ENCODE measurements around the gene ADAM33.
A peak's percentile ranks its signal among the peaks of the same experiment; 100 is the strongest.

ADAM33 gene, protein sequence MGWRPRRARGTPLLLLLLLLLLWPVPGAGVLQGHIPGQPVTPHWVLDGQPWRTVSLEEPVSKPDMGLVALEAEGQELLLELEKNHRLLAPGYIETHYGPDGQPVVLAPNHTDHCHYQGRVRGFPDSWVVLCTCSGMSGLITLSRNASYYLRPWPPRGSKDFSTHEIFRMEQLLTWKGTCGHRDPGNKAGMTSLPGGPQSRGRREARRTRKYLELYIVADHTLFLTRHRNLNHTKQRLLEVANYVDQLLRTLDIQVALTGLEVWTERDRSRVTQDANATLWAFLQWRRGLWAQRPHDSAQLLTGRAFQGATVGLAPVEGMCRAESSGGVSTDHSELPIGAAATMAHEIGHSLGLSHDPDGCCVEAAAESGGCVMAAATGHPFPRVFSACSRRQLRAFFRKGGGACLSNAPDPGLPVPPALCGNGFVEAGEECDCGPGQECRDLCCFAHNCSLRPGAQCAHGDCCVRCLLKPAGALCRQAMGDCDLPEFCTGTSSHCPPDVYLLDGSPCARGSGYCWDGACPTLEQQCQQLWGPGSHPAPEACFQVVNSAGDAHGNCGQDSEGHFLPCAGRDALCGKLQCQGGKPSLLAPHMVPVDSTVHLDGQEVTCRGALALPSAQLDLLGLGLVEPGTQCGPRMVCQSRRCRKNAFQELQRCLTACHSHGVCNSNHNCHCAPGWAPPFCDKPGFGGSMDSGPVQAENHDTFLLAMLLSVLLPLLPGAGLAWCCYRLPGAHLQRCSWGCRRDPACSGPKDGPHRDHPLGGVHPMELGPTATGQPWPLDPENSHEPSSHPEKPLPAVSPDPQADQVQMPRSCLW

DNA sequence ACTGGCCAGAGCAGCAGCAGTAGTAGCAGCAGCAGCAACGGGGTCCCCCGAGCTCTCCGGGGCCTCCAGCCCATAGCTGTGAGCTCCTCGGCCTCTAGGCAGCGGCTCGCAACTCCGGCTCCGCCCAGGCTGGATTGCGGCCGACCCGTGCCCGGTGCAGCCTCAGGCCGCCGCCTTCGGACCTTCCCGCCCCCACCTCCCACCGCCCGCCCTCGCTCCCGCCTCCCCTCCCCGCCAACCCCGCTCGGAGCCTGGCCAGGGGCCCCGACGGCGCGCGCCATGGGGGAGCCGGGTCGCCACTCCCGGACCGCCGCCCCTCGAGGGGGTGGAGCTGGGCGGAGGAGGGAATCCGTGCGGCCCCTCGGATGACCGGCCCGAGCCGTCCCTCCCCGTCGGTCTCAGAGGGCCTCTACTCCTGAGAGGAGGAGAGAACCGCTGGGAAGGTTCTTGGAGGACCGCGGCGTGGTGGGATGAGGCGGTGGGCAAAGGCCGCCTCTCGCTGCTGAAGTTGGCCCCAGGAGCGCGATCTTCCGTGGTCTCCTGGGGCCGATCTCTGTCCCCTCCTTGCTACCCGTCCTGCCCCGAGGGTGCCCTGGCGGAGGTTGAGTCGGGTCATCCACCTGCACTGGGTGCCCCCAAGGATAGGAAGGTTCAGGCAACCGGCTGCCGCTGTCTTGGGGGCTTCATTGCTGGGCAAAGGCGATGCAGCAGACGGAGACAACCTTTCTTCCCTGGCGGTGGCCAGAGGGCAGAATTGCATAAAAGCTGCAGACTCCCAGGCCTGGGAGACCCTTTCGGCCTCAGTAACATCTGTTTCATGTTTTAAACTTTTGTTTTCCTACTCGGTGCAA, at the start of gene ADAM33:
Gene ADAM33 (minus strand): TSS at position 80 of the 851 bp plus-strand sequence. CDS start 6 bp downstream, at position 74.
- no peak for DNase-seq (ENCODE audit: low read depth in 2 of 2)

DNA sequence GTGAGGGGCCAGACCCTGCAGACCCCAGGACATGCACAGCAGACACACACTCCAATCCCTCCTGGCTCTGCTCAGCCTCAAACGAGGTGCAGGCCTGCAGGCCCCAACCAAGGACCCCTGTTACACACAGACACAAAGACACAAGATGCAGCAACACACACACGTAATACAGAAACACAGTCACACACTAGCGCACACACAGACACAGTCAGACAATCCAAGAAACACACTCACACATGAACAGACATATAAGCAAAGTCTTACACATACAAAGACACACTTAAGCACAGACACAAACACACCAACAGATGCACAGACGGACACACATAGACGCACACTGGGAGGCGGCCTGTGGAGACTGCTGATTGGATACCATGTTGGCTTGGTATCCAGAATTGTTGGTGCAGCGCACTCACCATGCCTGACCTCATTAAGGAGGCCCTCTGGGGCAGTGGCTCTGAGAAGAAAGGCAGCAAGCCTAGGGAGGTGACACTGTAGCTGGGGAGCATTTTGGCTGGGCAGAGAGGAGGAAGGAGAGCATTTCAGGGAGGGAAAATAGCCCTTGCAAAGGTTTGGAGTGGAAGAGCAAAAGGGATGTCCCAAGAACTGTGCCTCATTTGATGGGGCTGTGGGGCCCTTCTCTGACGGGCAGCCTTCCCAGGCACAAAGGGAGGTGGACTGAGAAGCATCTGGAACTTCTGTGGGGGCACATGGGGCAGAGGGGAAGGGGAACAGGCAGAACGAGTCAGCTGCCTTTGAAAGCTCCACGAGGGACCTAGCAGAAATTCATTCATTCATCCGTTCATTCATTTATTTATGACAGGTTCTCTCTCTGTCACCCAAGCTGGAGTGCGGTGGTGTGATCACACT, 49.2 kb upstream of the ADAM33 start:
- no peak for DNase-seq (ENCODE audit: low read depth in 2 of 2)

DNA sequence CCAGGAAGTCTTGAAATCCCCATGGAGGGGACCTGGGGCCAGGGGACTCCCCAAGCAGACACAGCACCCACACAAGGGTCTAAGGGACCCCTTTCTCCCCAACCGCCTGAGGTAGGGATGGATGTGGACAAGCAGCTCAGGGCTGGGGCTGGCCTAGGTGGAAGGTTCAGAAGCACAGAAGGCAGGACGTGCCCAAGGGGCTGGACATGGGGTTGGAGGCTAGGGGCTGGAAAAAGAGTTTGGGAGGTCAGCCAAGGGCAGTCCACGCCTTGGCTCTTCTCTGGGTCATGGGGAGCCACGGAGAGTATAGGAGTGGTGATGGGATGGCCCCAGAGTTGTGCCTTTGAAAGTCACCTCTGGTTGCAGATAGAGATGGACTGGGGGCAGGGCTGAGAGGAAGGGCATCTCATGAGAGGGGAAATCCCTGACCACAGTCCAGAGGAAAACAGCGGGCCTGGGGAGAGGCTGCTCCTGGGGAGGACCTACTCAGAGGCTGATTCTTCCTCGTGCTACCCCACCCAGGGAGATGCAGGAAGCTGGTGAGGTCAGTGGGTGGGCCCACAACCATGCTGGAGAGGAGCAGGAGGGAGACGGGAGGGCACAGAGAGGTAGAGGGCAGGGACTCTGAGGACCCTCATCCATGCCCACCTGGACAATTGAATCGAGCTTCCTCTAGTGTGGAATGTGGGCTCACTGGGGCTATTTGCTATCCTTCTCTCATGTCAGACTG, 48.2 kb upstream of the ADAM33 start:
- DNase-seq (ENCODE audit: low read depth in 2 of 2) = no peak

DNA sequence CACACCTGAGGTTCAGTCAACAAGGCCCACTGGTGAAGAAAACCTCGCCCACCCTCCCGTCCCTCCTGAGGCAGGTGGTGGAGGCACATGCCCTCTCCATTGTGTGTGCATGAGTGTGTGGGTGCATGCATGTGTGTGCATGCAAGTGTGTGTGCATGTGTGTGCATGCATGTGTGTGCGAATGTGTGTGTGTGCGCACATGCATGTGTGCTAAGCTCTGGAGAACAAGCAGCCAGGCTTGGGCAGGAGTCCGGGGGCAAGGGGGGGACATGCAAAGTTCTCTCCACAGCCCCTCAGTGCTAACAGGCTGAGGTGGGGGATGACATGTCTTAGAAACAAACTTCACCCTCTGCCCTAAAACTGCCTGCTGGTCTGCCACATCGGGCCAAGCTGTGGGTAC, 47.6 kb upstream of the ADAM33 start:
- DNase-seq (ENCODE audit: low read depth in 2 of 2) = no peak

DNA sequence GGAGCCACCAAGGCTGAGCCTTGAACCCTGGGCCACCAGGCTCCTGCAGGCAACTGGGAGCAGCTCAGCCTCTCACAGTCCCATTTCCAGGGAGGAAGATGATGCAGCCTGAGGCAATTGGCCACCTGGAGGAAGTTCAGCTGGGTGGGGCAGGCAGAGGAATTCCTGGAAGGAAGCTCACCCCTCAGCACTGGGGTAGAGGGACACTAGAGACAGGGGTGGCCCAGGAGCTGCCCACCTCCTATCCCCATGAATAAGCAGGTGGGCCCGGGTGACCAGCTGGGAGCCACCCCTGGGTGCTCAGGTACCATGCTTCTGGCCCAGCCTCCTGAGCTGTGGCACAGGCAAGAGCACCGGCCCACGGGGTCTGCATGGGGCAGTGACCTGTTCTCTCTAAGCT, 47.1 kb upstream of the ADAM33 start:
- DNase-seq (ENCODE audit: low read depth in 2 of 2) = no peak

DNA sequence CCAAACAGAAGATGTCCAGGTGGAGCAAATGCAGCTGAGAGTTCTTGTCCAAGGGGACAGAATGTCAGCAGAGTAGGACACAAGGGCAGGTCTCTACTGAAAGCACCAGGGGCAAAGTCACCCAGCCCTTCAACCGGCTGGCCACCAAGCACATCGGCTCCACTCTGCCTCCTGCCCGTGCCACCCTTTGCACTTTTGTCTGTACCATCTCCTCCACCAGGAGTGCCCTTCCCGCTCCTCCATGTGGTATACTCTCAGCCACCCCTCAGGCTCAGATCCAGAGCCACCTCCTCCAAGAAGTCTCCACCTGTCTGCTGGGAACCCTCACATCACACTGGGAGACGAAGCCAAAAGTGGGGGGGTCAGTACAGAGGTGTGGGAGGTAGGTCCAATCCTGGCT, 46.5 kb upstream of the ADAM33 start:
- no peak for DNase-seq (ENCODE audit: low read depth in 2 of 2)

DNA sequence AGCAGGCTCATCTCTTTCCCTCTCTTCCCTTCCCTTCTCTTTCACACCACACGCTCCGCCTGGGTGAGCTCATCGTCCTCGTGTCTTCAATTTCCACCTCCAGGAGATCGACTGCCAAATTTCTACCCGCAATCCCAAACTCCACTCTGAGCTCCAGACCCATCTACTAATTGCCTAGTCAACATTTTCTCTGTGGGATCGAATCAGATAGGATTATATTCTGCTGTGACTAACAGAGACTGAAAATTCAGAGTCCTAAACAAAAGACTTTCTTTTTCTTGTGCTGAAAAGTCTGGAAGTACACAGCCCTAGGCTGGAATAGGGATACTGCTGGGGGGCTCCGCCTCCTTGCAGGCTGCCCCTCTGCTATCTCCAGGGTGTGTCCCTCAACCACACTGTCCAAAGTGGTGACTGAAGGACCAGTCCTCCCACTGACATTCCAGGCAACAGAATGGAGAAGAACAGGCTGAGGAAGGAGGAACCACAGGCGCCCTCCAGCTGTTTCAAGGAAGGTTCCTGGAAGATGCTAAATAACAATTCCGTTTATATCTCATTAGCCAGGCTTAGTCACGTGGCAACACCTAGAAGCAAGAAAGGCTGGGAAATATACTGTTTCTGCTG, 45.7 kb upstream of the ADAM33 start:
- no peak for DNase-seq (ENCODE audit: low read depth in 2 of 2)

DNA sequence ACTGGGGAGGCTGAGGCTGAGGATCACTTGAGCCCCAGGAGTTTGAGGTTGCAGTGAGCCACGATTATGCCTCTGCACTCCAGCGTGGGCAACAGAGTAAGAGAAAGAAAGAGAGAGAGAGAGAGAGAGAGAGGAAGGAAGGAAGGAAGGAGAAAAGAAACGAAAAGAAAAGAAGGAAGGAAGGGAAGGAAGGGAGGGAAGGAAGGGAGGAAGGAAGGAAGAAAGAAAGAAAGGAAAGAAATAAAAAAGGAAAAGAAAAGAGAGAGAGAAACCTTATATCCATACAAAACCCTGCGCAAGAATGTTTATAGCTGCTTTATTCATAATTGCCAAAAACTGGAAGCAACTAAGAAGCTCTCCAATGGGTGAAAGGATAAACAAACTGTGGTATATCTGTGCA, 42.5 kb upstream of the ADAM33 start:
- DNase-seq (ENCODE audit: low read depth in 2 of 2) = no peak

DNA sequence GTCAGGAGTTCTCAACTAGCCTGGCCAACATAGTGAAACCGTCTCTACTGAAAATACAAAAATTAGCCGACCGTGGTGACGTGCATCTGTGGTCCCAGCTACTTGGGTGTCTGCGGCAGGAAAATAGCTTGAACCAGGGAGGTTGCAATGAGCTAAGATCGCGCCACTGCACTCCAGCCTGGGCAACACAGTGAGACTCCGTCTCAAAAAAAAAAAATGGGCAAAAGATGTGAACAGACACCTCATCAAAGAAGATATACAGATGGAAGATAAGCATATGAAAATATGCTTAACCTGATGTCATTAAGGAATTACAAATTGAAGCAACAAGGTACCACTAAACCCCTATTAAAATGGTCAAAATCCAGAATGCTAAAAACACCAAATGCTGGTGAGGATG, 41.5 kb upstream of the ADAM33 start:
- no peak for DNase-seq (ENCODE audit: low read depth in 2 of 2)

DNA sequence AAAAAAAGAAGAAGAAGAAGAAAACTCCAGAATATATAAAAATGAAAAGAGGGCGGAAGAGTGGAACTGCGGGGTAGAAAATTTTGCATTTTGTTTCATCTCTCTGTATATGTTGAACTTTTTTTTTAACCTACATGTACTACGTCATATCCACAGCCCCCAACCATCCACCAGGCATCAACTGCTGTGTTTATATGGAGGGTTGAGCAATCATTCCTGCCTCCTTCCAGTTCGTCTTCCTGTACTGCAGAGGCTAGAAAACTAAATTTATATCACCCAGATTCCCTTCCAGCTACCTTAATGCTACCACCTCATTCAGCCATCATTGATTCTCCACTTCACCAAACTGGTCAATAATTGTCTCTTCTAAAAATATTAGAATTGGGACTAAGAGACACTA, 40.1 kb upstream of the ADAM33 start:
- DNase-seq (ENCODE audit: low read depth in 2 of 2) = no peak

DNA sequence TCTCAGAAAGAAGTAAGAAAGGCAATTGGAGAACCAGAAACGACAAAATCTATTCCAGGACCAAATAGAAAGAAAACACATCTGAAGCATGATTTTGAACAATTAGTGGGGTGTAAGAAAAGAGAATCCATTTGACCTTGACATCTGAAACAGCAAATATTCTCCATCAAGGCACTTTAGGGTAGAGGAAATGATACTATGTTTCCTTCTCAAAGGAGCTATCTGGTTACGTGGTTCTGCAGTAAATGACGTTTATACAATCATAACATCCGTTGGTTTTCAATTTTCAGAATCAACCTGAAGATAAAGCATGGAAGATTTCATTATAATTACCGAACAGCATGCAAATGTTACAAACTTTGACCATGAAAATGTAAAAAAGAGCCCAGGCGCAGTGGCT, 38.8 kb upstream of the ADAM33 start:
- no peak for DNase-seq (ENCODE audit: low read depth in 2 of 2)

DNA sequence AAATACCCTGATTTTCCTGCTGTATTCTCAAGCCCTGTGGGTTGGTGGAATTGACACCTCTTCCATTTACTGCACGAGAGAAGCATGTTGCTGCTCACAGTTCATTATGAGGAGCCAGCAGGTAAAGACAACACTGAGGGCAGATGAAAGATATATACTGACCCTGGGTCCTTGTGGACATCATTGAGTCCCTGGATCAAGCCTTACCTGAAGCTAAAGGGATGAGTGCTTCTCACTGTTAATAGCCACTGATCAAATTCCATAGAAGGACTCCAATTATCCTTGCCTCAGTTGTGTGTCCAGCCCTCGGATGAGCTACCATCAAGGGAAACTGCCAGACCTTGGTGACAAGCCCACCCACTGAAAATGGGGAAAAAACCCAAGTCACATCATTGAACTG, 38.3 kb upstream of the ADAM33 start:
- no peak for DNase-seq (ENCODE audit: low read depth in 2 of 2)

DNA sequence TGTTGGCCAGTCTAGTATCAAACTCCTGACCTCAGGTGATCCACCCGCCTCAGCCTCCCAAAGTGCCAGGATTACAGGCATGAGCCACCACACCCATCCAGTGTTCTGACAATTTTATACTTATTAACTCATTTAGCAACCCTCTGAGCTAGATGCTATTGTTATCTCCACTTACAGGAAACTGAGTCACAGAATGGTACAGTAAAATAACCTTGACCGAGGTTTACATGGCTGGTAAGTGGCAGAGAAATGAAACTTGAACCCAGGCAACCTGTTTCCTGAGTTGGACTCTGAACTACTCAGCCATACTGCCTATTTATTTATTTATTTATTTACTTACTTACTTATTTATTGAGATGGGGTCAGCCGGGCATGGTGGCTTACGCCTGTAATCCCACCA, 37.2 kb upstream of the ADAM33 start:
- no peak for DNase-seq (ENCODE audit: low read depth in 2 of 2)

DNA sequence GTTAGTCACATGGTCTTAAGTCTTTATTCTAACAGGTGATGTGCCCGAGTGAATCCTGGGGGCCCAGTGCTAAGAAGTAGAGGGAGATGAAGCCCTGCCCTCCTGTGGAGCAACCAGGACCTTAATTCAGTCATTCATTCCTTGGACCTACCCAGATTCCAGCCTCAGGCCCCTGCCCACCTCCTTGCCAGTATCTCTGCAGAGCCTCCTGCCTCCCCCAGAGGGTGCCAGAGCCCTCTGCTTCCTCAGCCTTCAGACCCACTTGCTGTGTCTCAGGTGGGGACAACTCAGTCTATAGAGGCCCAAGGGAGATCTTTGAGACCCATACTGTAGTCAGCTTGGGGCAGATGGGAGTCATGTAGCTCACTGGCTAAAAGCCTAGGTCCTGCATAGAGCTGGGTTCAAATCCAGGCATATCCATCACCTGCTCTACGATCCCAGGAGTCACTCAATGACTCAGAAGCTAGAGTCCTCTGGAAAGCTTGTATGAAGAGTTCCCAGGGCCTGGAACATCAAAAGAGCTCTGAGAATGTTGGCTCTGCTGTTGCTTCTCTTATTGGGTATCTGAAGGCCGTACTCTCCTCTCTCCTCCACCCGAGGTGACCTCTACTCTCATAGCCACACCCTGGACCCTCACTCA, 34.5 kb upstream of the ADAM33 start:
- no peak for DNase-seq (ENCODE audit: low read depth in 2 of 2)

DNA sequence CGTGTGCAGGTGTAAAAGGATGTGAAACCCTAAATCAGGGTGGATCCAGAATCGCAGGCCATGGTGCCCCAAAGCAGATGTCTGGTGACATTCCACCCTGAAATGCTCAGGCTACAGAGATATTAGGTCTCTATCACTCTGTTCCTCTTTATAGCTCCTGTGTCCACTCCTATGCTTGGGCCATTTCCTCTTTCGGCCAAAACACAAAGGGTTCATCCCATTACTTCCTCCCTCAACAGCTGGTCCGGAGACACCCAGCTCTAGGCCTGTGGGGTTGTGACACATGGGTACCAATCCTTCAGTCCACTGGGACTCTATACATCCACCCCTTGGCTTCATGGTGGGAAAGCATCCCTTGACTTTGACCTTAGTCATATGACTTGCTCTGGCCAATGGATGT, 32.3 kb upstream of the ADAM33 start:
- DNase-seq (ENCODE audit: low read depth in 2 of 2) = no peak

DNA sequence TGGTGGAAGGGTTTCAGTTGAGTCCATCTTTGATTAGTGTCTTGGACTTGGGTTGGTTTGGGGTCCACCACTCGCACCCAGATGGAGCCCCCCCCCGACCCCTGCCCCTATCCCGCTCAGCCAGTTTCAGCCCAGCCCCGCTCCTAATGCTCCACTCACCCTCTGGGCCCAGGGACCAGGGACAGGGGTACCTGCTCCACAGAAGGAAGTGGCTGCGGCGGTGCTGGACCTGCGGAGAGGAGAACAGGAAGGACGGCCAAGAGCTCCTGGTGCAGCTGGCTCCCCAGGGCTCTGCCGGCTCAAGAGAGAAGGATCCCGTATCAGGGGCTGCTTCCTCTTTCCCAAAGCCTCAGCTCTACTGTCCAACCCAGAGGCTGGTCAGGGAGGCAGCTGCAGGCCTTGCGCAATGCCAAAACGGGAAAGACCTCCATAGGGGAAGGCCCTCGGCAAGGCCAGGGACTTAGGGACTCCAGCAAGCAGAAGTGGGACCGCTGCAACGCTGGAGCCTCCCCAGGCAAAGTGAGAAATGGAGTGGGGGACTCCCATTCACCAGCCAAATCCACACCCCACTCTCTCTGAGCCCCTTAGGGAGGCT, 30.6 kb upstream of the ADAM33 start, which contains the start of gene SIGLEC1:
Gene SIGLEC1 (minus strand): TSS at position 322 of the 595 bp plus-strand sequence. CDS start 5,472 bp downstream, outside the sequence.
- DNase-seq (ENCODE audit: low read depth in 2 of 2) = no peak

DNA sequence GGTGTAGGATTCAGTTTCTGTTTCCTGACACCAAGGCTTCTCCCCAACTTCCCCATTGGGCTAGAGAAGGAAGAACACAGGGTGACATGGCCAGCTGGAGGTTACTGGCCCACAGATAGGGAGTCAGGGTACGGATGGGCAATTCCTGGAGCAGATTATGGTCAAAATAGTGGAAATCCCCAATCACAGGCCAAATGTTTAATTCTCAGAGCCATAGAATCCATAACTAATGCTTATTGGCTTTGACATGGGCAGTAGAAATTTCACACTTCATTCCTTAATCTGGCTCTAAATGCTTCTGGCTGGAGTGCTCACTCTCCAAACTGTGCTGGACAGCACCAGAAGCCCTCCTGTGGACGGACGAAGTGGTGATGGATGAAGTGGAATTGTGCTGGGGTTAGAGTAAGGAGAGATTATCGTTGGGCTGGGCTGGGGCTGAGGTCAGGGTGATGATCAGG, 29.7 kb upstream of the ADAM33 start:
- DNase-seq (ENCODE audit: low read depth in 2 of 2) = no peak

DNA sequence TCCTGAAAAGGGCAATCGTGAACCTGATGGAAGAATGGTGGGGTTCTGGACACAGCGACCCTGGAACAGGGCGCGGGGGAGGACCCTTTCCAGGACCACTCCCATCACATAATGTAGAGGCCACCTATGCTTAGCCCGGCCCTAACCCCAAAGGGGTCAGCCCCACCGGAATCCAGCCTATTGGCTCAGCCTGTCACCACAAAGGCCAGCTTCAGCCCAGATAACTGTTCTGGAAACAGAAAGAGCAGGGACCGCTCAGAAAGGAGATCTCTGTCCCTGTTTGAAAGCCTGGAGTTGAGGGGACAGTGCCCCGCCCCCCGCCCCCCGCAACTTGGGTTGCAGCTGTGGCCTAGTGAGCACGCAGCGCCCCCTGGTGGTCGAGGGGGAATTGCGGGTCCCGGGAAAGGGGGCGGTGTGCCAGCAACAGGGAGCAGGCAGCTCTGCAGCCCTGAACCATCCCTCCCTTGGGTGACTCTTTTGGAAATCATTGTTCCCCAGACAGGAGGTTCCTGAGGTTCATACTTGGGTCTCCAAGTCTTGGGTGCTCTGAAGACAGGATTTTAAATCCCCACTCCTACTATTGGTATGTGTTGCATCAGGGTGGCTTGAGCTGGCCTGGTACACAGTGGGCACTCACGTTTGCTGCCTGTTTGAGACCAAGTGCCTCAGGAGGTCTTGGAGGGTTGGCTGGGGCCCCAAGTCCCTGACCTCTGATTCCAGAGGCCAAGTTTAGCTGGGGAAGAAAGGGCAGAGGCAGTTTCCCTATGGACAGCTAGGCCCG, 29.1 kb upstream of the ADAM33 start:
- peak; percentile 42 to 61 for DNase-seq (ENCODE audit: low read depth in 2 of 2)

Data from stimulated activated CD8-positive, alpha-beta memory T cell treated with anti-CD3 and anti-CD28 coated beads, Interleukin-7, amount 100 ng/mL, for 1 hour (primary cell).